ENCODE results near the gene ZNF487. TPM values are rescaled to one million over a fixed set of nuclear protein-coding genes. Genes with fewer than 3 reads are reported as not detected.

The ZNF487 gene
- total and polyA plus RNA-seq, 2 of the 13 experiments (the other 11 are each of a cell fraction or from before 2014, with no cell fraction given) = 7.4 to 8.8 TPM

DNA sequence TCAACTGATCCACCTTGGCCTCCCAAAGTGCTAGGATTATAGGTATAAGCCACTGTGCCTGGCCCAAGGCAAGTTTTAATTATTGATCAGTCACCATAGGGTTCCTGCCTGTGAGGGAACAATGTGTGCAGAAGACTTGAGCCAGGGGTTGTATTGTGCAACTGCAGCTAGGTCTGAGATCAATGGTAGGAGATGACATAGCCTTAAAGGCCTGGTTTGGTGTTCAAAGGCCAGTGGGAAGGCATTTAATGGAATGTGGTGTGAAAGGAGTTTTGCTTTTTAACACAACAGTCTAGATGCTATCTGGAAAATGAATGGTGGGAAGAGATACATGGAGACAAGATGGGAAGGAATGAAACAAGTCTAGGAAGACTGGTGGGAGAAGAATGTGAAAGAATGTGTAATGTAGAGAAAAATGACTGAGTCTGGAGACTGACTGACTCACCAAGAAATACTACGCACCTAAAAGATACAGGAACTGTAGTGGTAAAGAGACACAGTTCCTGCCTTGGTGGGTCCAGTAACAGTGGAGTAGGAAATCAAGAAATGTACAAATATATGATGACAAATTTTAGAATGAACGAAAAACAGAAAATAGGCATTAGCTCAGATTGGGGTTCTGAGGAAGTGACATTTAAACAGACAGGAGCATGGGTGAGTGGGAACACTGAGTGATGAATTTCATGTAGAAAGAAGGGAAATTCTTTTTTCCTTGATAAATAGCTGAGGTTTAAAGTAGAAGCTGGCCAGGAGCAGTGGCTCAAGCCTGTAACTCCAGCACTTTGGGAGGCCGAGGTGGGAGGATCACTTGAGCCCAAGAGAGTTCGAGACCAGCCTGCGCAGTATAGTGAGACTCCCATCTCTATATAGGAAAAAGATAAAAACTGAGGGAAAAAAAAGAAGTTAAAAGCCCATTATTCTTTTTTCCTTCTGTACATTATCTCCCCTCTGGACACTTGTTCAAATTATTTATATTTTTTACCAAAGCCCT lies 37.3 kb upstream of the ZNF487 start (continued):
- TF ChIP-seq, protein P1, sequence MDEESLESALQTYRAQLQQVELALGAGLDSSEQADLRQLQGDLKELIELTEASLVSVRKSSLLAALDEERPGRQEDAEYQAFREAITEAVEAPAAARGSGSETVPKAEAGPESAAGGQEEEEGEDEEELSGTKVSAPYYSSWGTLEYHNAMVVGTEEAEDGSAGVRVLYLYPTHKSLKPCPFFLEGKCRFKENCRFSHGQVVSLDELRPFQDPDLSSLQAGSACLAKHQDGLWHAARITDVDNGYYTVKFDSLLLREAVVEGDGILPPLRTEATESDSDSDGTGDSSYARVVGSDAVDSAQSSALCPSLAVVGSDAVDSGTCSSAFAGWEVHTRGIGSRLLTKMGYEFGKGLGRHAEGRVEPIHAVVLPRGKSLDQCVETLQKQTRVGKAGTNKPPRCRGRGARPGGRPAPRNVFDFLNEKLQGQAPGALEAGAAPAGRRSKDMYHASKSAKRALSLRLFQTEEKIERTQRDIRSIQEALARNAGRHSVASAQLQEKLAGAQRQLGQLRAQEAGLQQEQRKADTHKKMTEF (CRISPR knock-in tag; IDR thresholded peaks at IDR 0.05) = peak; percentile 41; the same call in 1 of the 2 replicates
- TF ChIP-seq NCOA2 (CRISPR knock-in tag; IDR thresholded peaks at IDR 0.05) (peak; percentile 41; the same call in 1 of the 2 replicates), NAIF1 (CRISPR knock-in tag; IDR thresholded peaks at IDR 0.05; ENCODE audit: borderline replicate concordance) (no peak), ONECUT2 (CRISPR knock-in tag; IDR thresholded peaks at IDR 0.05) (peak; percentile 90), TEAD3 (CRISPR knock-in tag; optimal IDR thresholded peaks at IDR 0.05; ENCODE audit: borderline replicate concordance) (peak; percentile 70), FOXC1 (CRISPR knock-in tag; IDR thresholded peaks at IDR 0.05; ENCODE audit: borderline replicate concordance) (no peak), POGZ (CRISPR knock-in tag; IDR thresholded peaks at IDR 0.05) (0 out of 2 replicates have a peak, but pooled peaks have one; percentile 19), CREB1 (IDR thresholded peaks at IDR 0.05) (no peak), CREB1 (CRISPR knock-in tag; IDR thresholded peaks at IDR 0.05) (0 out of 2 replicates have a peak, but pooled peaks have one; percentile 36), NCOA1 (CRISPR knock-in tag; IDR thresholded peaks at IDR 0.05) (no peak), STAG1 (CRISPR knock-in tag; IDR thresholded peaks at IDR 0.05) (no peak), RXRA (CRISPR knock-in tag; IDR thresholded peaks at IDR 0.05) (peak; percentile 48; the same call in 1 of the 2 replicates), ATF7 (IDR thresholded peaks at IDR 0.05) (peak; percentile 42; the same call in 1 of the 2 replicates), ATF7 (CRISPR knock-in tag; IDR thresholded peaks at IDR 0.05) (peak; percentile 61; the same call in 1 of the 2 replicates), HNF4G (IDR thresholded peaks at IDR 0.05; ENCODE audit: borderline replicate concordance, low read depth, low read length) (peak; percentile 59; the same call in 1 of the 2 replicates), HNF4G (CRISPR knock-in tag; IDR thresholded peaks at IDR 0.05; ENCODE audit: borderline replicate concordance, low read depth) (no peak), RAD51 (IDR thresholded peaks at IDR 0.05; ENCODE audit: borderline replicate concordance) (no peak), KMT2A (CRISPR knock-in tag; IDR thresholded peaks at IDR 0.05) (peak; percentile 44; the same call in 1 of the 2 replicates), MIER3 (CRISPR knock-in tag; IDR thresholded peaks at IDR 0.05; ENCODE audit: borderline replicate concordance) (peak; percentile 21; the same call in 1 of the 2 replicates), ZBTB7A (CRISPR knock-in tag; IDR thresholded peaks at IDR 0.05) (0 out of 2 replicates have a peak, but pooled peaks have one; percentile 30), REXO4 (CRISPR knock-in tag; IDR thresholded peaks at IDR 0.05; ENCODE audit: borderline replicate concordance) (no peak), BCL6 (CRISPR knock-in tag; IDR thresholded peaks at IDR 0.05) (peak; percentile 51; the same call in 1 of the 2 replicates), FOSL2 (CRISPR knock-in tag; IDR thresholded peaks at IDR 0.05) (peak; percentile 64; the same call in 1 of the 2 replicates)
- TF ChIP-seq, protein P2, sequence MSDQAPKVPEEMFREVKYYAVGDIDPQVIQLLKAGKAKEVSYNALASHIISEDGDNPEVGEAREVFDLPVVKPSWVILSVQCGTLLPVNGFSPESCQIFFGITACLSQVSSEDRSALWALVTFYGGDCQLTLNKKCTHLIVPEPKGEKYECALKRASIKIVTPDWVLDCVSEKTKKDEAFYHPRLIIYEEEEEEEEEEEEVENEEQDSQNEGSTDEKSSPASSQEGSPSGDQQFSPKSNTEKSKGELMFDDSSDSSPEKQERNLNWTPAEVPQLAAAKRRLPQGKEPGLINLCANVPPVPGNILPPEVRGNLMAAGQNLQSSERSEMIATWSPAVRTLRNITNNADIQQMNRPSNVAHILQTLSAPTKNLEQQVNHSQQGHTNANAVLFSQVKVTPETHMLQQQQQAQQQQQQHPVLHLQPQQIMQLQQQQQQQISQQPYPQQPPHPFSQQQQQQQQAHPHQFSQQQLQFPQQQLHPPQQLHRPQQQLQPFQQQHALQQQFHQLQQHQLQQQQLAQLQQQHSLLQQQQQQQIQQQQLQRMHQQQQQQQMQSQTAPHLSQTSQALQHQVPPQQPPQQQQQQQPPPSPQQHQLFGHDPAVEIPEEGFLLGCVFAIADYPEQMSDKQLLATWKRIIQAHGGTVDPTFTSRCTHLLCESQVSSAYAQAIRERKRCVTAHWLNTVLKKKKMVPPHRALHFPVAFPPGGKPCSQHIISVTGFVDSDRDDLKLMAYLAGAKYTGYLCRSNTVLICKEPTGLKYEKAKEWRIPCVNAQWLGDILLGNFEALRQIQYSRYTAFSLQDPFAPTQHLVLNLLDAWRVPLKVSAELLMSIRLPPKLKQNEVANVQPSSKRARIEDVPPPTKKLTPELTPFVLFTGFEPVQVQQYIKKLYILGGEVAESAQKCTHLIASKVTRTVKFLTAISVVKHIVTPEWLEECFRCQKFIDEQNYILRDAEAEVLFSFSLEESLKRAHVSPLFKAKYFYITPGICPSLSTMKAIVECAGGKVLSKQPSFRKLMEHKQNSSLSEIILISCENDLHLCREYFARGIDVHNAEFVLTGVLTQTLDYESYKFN (CRISPR knock-in tag; conservative IDR thresholded peaks at IDR 0.05) = peak; percentile 70
- TF ChIP-seq, protein P3, sequence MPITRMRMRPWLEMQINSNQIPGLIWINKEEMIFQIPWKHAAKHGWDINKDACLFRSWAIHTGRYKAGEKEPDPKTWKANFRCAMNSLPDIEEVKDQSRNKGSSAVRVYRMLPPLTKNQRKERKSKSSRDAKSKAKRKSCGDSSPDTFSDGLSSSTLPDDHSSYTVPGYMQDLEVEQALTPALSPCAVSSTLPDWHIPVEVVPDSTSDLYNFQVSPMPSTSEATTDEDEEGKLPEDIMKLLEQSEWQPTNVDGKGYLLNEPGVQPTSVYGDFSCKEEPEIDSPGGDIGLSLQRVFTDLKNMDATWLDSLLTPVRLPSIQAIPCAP (CRISPR knock-in tag; IDR thresholded peaks at IDR 0.05; ENCODE audit: low read depth) = no peak

All from HepG2 (cell line).